LNCAP (cell line): ENCODE results near the gene HBS1L.

ENCODE experiments used
- TF ChIP-seq, protein P1 (sequence below): fragments of 450-650 bp; IDR thresholded peaks from 2 replicates; pipeline ENCODE4 v1.5.1; 2017; ENCODE audit warnings: mild to moderate bottlenecking

HBS1L gene

DNA sequence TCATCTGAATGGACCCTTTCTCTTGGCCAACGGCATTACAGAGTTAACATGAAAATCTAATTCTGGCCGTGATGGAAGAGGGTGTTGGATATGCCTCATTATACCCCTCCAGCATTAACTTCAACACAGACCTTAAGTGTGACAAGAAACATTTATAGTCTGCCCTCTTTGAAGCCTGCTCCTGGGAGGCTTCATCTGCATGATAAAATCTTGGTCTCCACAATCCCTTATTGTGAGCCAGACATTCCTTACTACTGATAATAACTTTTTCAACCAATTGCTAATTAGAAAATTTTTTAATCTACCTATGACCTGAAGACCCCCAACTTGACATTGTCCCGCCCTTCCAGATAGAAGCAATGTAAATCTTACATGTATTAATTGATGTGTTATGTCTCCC lies 9.3 kb upstream of the HBS1L start:
- TF ChIP-seq, protein P1, sequence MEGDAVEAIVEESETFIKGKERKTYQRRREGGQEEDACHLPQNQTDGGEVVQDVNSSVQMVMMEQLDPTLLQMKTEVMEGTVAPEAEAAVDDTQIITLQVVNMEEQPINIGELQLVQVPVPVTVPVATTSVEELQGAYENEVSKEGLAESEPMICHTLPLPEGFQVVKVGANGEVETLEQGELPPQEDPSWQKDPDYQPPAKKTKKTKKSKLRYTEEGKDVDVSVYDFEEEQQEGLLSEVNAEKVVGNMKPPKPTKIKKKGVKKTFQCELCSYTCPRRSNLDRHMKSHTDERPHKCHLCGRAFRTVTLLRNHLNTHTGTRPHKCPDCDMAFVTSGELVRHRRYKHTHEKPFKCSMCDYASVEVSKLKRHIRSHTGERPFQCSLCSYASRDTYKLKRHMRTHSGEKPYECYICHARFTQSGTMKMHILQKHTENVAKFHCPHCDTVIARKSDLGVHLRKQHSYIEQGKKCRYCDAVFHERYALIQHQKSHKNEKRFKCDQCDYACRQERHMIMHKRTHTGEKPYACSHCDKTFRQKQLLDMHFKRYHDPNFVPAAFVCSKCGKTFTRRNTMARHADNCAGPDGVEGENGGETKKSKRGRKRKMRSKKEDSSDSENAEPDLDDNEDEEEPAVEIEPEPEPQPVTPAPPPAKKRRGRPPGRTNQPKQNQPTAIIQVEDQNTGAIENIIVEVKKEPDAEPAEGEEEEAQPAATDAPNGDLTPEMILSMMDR: no peak

DNA sequence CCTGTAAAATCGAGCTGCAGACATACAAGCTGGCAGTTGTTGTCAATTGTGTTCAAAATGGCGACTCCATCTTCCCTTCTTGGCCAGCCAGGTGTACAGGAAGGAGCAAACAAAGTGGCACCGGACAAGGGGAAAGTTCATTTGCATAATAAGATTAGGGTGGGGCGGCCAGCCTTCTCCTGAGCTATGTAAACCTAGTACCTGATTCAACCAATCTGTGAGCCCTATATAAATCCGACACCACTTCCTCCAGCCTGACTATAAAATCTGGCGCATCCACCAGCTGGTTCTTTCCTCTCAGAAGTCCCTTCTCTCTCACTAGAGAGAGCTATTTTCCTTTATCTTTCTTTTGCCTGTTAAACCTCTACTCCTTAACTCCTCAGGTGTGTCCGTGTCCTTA lies 8.1 kb upstream of the HBS1L start:
- TF ChIP-seq, protein P1: no peak

DNA sequence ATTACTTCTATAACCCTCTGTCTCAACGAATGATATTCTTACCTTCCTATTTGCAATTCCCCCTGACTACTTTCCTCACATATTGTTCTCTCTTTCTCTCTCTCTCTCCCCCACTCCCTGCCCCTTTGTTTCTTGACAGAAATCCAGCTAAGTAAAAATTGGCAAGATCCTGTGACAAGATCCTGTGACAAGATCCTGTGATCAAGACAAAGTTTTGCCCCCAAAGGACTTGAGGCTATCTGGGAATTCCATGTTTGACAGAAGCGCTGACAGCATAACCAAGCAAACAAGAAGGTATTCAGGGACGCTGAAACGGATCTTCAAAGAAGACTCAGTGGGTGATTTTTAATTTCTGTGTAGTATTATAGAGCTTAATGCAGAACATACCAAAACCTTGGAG lies 5.5 kb upstream of the HBS1L start:
- TF ChIP-seq, protein P1: no peak

DNA sequence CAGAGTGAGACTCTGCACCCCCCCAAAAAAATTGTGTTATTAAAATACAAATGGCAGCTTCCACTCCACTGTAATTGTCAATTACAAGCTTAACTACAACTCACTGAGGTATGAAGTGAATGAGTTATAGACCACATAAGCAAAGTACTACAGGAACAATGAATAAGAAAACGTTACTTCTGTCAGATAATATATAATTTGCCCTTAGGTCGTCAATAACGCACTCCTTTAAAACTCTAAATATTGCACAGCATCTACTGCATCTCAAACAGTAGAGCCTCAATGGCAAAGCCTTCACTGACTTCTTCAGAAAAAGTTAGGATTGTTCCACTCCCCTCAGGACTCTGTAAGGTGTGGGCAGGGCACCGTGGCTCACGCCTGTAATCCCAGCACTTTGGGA lies 2.0 kb upstream of the HBS1L start:
- TF ChIP-seq, protein P1: no peak

DNA sequence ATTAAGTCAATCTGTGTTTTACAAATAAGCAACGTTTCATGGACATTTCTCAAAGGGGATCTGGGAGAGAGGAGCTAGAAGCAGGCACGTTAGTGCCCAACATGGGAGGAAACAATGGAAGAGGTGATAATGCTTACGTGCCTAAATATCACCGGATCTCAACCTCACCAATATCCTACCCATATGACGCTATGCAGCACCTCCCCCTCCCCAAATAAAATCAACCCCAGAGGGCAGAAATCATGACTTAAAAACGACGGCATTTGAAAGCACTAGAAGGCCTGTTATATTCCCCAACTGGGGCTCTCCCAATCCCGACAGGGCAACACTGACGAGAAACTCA lies 425 bp downstream of the HBS1L start:
- TF ChIP-seq, protein P1: no peak

DNA sequence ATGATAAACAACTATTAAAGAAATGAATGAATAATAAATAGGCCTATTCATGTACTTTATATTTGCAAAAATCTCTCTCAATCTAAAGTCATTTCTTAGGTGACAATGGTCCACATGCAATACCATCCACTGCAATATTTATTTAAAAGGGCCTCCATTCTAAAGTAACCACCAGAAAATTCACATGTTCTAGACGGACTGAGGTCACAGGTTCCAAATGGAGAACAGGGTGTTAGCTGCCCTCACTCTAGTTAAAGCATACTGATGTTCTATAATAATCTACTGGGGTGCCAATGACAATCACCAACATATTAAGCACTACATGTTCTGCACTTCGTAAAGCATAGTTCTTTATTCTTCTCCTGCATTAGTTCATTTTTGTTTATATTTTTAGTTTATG lies 1.2 kb downstream of the HBS1L start:
- TF ChIP-seq, protein P1: no peak

DNA sequence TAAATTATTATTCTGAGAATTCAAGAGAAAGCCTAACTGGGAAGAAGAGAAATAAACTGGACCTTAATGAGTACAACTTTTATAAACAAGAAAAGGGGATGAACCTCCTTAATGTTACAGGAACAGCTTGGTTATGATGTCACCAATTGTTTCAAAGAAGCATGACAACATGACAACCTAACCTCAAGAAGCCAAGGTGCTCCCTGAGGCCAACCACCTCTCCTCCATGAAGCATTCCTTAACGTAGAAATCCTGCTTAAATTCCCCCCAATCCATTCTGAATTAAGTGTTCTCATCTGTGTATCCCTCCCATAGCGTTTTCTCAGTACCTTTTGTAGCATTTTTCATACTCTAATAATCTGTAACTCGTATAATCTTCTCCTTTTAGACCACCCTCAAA lies 1.7 kb downstream of the HBS1L start:
- TF ChIP-seq, protein P1: no peak

DNA sequence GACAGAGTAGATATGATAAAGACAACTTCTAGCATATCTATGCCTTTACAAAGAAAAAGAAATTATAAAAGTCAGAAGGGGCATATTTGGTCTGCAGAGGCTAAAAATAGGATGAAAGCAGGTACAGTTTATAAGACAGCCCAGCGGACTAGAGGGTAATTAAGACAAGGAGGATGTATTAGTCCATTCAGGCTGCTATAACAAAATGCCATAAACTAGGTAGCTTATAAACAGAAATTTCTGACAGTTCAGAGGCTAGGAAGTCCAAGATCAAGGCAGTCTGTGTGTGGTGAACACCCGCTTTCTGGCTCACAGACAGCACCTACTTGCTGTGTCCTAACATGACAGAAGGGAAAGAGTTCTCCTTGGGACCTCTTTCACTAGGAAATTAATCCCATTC lies 5.7 kb downstream of the HBS1L start:
- TF ChIP-seq, protein P1: no peak
